GM18519 (cell line): ENCODE measurements around the gene BTBD17.
"Not testable (repeated sequence)": the region's sequence is repeated elsewhere in the genome, so short reads cannot be mapped to it uniquely, and the experiment has no call there.

ENCODE experiments used
- ATAC-seq: cut with Tn5 transposase; IDR thresholded peaks from one replicate; pipeline ENCODE4 v1.9.1; 2021; ENCODE audit warnings: mild to moderate bottlenecking, moderate library complexity; ENCODE audit not compliant: unreplicated experiment, low FRiP score

The BTBD17 gene

GRCh38 chr17:74361230-74362068, at the start of gene BTBD17:
BTBD17 (minus strand) TSS chr17:74361868; CDS start chr17:74361819, 49 bp downstream.
- ATAC-seq: no peak

GRCh38 chr17:74410001-74410443, 48.4 kb upstream of the BTBD17 start:
- ATAC-seq: no peak

GRCh38 chr17:74408815-74409214, 47.1 kb upstream of the BTBD17 start:
- ATAC-seq: no peak

GRCh38 chr17:74408262-74408661, 46.6 kb upstream of the BTBD17 start:
- no peak for ATAC-seq

GRCh38 chr17:74407384-74407783, 45.7 kb upstream of the BTBD17 start:
- ATAC-seq: no peak

GRCh38 chr17:74405311-74405710, 43.6 kb upstream of the BTBD17 start:
- not testable (repeated sequence) for ATAC-seq

- no peak for ATAC-seq
Measured at GRCh38 chr17:74404789-74405188, 43.1 kb upstream of the BTBD17 start.

- ATAC-seq: no peak
Measured at GRCh38 chr17:74404218-74404617, 42.5 kb upstream of the BTBD17 start.

GRCh38 chr17:74403512-74404137, 42.0 kb upstream of the BTBD17 start:
- ATAC-seq: no peak

GRCh38 chr17:74402048-74402447, 40.4 kb upstream of the BTBD17 start:
- ATAC-seq: no peak

GRCh38 chr17:74396567-74396966, 34.9 kb upstream of the BTBD17 start:
- ATAC-seq: no peak

- ATAC-seq: no peak
Measured at GRCh38 chr17:74394977-74395376, 33.3 kb upstream of the BTBD17 start.

- no peak for ATAC-seq
Measured at GRCh38 chr17:74394275-74394950, 32.7 kb upstream of the BTBD17 start.

GRCh38 chr17:74393346-74393942, 31.8 kb upstream of the BTBD17 start:
- no peak for ATAC-seq

GRCh38 chr17:74392848-74393247, 31.2 kb upstream of the BTBD17 start:
- ATAC-seq: no peak

GRCh38 chr17:74391771-74392170, 30.1 kb upstream of the BTBD17 start:
- ATAC-seq: no peak

- ATAC-seq: no peak
Measured at GRCh38 chr17:74390680-74391653, 29.3 kb upstream of the BTBD17 start.

GRCh38 chr17:74389937-74390679, 28.4 kb upstream of the BTBD17 start:
- ATAC-seq: no peak
